GM23338 (cell line): ENCODE measurements around the gene CCDC157.

Source experiments
- CREB1 ChIP-seq: fragments of 250-450 bp; sonication (Bioruptor Pico); IDR thresholded peaks from 2 replicates; pipeline ENCODE4 v1.5.0; 2020; ENCODE audit warnings: low read depth, mild to moderate bottlenecking, moderate library complexity
- EZH2 ChIP-seq: fragments of 200-600 bp; sonication (generic); IDR thresholded peaks from one replicate; pipeline ENCODE4 v1.8.0; 2017; ENCODE audit warnings: antibody characterized with exemption, mild to moderate bottlenecking, low read depth; ENCODE audit not compliant: unreplicated experiment
- EZH2phosphoT487 ChIP-seq: fragments of 200-600 bp; sonication (generic); IDR thresholded peaks from one replicate; pipeline ENCODE4 v1.8.1; 2018; ENCODE audit warnings: antibody characterized with exemption; ENCODE audit not compliant: unreplicated experiment
- JUNB ChIP-seq: IDR thresholded peaks from one replicate; pipeline ENCODE4 v1.6.1; 2016; ENCODE audit warnings: antibody characterized with exemption; ENCODE audit not compliant: unreplicated experiment
- POLR2AphosphoS5 ChIP-seq: IDR thresholded peaks from 2 replicates; pipeline ENCODE4 v1.6.1; 2016; ENCODE audit warnings: antibody characterized with exemption, low read depth
- TF ChIP-seq, protein P1 (sequence below), 2 experiments: fragments of 200-600 bp in 1 of 2; sonication (generic) in 1 of 2; conservative IDR thresholded peaks; 2 replicates each; pipeline versions ENCODE4 v1.5.1 to v1.6.1; 2016 to 2017; ENCODE audit warnings: antibody characterized with exemption in 2 of 2, low read depth in 2 of 2, mild to moderate bottlenecking in 2 of 2, moderate library complexity in 1 of 2
- TF ChIP-seq, protein P2 (sequence below): IDR thresholded peaks from one replicate; pipeline ENCODE4 v1.6.1; 2018; ENCODE audit warnings: antibody characterized with exemption; ENCODE audit not compliant: unreplicated experiment

GRCh38 chr22:30333707-30334087 is 23.1 kb upstream of the CCDC157 start:
- TF ChIP-seq, protein P1, sequence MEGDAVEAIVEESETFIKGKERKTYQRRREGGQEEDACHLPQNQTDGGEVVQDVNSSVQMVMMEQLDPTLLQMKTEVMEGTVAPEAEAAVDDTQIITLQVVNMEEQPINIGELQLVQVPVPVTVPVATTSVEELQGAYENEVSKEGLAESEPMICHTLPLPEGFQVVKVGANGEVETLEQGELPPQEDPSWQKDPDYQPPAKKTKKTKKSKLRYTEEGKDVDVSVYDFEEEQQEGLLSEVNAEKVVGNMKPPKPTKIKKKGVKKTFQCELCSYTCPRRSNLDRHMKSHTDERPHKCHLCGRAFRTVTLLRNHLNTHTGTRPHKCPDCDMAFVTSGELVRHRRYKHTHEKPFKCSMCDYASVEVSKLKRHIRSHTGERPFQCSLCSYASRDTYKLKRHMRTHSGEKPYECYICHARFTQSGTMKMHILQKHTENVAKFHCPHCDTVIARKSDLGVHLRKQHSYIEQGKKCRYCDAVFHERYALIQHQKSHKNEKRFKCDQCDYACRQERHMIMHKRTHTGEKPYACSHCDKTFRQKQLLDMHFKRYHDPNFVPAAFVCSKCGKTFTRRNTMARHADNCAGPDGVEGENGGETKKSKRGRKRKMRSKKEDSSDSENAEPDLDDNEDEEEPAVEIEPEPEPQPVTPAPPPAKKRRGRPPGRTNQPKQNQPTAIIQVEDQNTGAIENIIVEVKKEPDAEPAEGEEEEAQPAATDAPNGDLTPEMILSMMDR (conservative IDR thresholded peaks at IDR 0.05; ENCODE audit: low read depth in 2 of 2): no peak
- TF ChIP-seq CREB1 (CRISPR knock-in tag): no peak
- no peak for TF ChIP-seq POLR2AphosphoS5
- no peak for TF ChIP-seq EZH2
- no peak for TF ChIP-seq JUNB
- TF ChIP-seq, protein P2, sequence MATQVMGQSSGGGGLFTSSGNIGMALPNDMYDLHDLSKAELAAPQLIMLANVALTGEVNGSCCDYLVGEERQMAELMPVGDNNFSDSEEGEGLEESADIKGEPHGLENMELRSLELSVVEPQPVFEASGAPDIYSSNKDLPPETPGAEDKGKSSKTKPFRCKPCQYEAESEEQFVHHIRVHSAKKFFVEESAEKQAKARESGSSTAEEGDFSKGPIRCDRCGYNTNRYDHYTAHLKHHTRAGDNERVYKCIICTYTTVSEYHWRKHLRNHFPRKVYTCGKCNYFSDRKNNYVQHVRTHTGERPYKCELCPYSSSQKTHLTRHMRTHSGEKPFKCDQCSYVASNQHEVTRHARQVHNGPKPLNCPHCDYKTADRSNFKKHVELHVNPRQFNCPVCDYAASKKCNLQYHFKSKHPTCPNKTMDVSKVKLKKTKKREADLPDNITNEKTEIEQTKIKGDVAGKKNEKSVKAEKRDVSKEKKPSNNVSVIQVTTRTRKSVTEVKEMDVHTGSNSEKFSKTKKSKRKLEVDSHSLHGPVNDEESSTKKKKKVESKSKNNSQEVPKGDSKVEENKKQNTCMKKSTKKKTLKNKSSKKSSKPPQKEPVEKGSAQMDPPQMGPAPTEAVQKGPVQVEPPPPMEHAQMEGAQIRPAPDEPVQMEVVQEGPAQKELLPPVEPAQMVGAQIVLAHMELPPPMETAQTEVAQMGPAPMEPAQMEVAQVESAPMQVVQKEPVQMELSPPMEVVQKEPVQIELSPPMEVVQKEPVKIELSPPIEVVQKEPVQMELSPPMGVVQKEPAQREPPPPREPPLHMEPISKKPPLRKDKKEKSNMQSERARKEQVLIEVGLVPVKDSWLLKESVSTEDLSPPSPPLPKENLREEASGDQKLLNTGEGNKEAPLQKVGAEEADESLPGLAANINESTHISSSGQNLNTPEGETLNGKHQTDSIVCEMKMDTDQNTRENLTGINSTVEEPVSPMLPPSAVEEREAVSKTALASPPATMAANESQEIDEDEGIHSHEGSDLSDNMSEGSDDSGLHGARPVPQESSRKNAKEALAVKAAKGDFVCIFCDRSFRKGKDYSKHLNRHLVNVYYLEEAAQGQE: no peak
- no peak for TF ChIP-seq EZH2phosphoT487
